Measurements from ENCODE around the gene FARS2. TPM values are rescaled to one million over a fixed set of nuclear protein-coding genes. Genes with fewer than 3 reads are reported as not detected.

FARS2 gene
- total and polyA plus RNA-seq, 11 donors: 11.4 to 24.6 (median 20.5) TPM

- no peak for TF ChIP-seq CTCF (IDR thresholded peaks at IDR 0.05)
- no peak for TF ChIP-seq POLR2A (IDR thresholded peaks at IDR 0.05)
- no peak for ATAC-seq
- no peaks in the 10 kb centered on the region for H3K4me1 ChIP-seq
- intact Hi-C loops (cut with DNase I): no loop called here
- no peak overlapping the region for H3K4me3 ChIP-seq
- WGBS, 4 donors: 94 to 96% (median 95%) methylated on average over 17 of the region's 17 CpGs
- H3K27ac ChIP-seq: no peak overlapping the region
- H3K36me3 ChIP-seq: no peaks in the 10 kb centered on the region
- no peaks in the 10 kb centered on the region for H3K27me3 ChIP-seq
- DNase-seq: no peak
- H3K9me3 ChIP-seq: no peaks in the 10 kb centered on the region
Measured at GRCh38 chr6:5707281-5708045, 446.1 kb downstream of the FARS2 start.

GRCh38 chr6:5710516-5710915, 449.2 kb downstream of the FARS2 start:
- TF ChIP-seq CTCF (IDR thresholded peaks at IDR 0.05) (no peak), POLR2A (IDR thresholded peaks at IDR 0.05) (no peak)
- ATAC-seq (no peak), DNase-seq (no peak)
- Histone ChIP-seq H3K9me3 (peaks cover 0 to 5% (median 0%) of the 10 kb centered on the region in 12 donors), H3K4me1 (no peaks in the 10 kb centered on the region), H3K27me3 (no peaks in the 10 kb centered on the region), H3K4me3 (no peak overlapping the region), H3K36me3 (no peaks in the 10 kb centered on the region), H3K27ac (no peak overlapping the region)
- intact Hi-C loops (cut with DNase I): no loop called here
- 87 to 94% (median 89%) methylated on average over 14 of the region's 14 CpGs for WGBS, 4 donors

GRCh38 chr6:5710936-5711335, 449.6 kb downstream of the FARS2 start:
- TF ChIP-seq CTCF (IDR thresholded peaks at IDR 0.05) (no peak), POLR2A (IDR thresholded peaks at IDR 0.05) (no peak)
- DNase-seq (no peak), ATAC-seq (no peak)
- WGBS, 4 donors: 91 to 98% (median 94%) methylated on average over 4 of the region's 4 CpGs
- Histone ChIP-seq H3K4me3 (no peak overlapping the region), H3K36me3 (no peaks in the 10 kb centered on the region), H3K4me1 (no peaks in the 10 kb centered on the region), H3K9me3 (peaks cover 0 to 10% (median 0%) of the 10 kb centered on the region in 12 donors), H3K27ac (no peak overlapping the region), H3K27me3 (no peaks in the 10 kb centered on the region)
- intact Hi-C loops (cut with DNase I): no loop called here

- Histone ChIP-seq H3K4me3 (no peak overlapping the region), H3K27me3 (no peaks in the 10 kb centered on the region), H3K9me3 (peaks cover 0 to 23% (median 3%) of the 10 kb centered on the region in 12 donors), H3K4me1 (no peaks in the 10 kb centered on the region), H3K36me3 (no peaks in the 10 kb centered on the region), H3K27ac (no peak overlapping the region)
- DNase-seq (no peak), ATAC-seq (peak in 1 of 4 donors; percentile 26)
- 84 to 86% (median 84%) methylated on average over 10 of the region's 10 CpGs for WGBS, 4 donors
- intact Hi-C loops (cut with DNase I): no loop called here
- TF ChIP-seq POLR2A (IDR thresholded peaks at IDR 0.05) (no peak), CTCF (IDR thresholded peaks at IDR 0.05) (no peak)
Measured at GRCh38 chr6:5712349-5713215, 451.3 kb downstream of the FARS2 start.
